Fibroblast of mammary gland (primary cell): ENCODE results near the gene SCAPER.

Source experiments
- DNase-seq: peaks from one replicate; pipeline ENCODE4 v3.0.0-alpha.2; 2010; ENCODE audit warnings: low read depth
- H3K4me3 ChIP-seq: 2 replicates; pipeline ENCODE4 v1.5.1; 2011; ENCODE audit warnings: low read depth, mild to moderate bottlenecking, low read length, moderate library complexity; ENCODE audit not compliant: control insufficient read depth
- CTCF ChIP-seq: conservative IDR thresholded peaks from 2 replicates; pipeline ENCODE4 v1.5.1; 2011; ENCODE audit warnings: low read depth, low read length, inconsistent platforms; ENCODE audit not compliant: control insufficient read depth, insufficient read depth

SCAPER gene

GRCh38 chr15:76905013-76905839, at the start of gene SCAPER:
TSS of gene SCAPER (minus strand) at chr15:76905340. CDS start at chr15:76883817, 21,523 bp downstream.
- peak; percentile 80 for DNase-seq
- no peak for TF ChIP-seq CTCF
- peak within 1 kb of the TSS; percentile 81 for H3K4me3 ChIP-seq

GRCh38 chr15:76954744-76955143, 49.6 kb upstream of the SCAPER start:
- H3K4me3 ChIP-seq, result no peak overlapping the region
- no peak for TF ChIP-seq CTCF
- no peak for DNase-seq

- no peak for DNase-seq
- TF ChIP-seq CTCF, result no peak
- H3K4me3 ChIP-seq, result no peak overlapping the region
These were observed 48.8 kb upstream of the SCAPER start for GRCh38 chr15:76953913-76954312.

GRCh38 chr15:76951220-76951619, 46.1 kb upstream of the SCAPER start:
- H3K4me3 ChIP-seq, result no peak overlapping the region
- DNase-seq, result no peak
- no peak for TF ChIP-seq CTCF

- no peak for TF ChIP-seq CTCF
These were observed 42.3 kb upstream of the SCAPER start for GRCh38 chr15:76947454-76947853.

GRCh38 chr15:76945494-76946093, 40.5 kb upstream of the SCAPER start:
- DNase-seq, result no peak
- no peak overlapping the region for H3K4me3 ChIP-seq
- no peak for TF ChIP-seq CTCF

More at GRCh38 chr15:76947454-76947853, 42.3 kb upstream of the SCAPER start:
- no peak overlapping the region for H3K4me3 ChIP-seq
- no peak for DNase-seq
